Astrocyte (in vitro differentiated cells and primary cell): ENCODE results near the gene CLNK.

Experiments
- EZH2 ChIP-seq: IDR thresholded peaks from 2 replicates; pipeline ENCODE4 v1.6.1; 2012; ENCODE audit warnings: mild to moderate bottlenecking, low read length, inconsistent platforms; ENCODE audit not compliant: insufficient read depth
- TF ChIP-seq, protein P1 (sequence below): IDR thresholded peaks from 2 replicates; pipeline ENCODE4 v1.5.1; 2011; ENCODE audit warnings: low read depth, mild to moderate bottlenecking, inconsistent platforms, low read length, moderate library complexity; ENCODE audit not compliant: insufficient read depth

DNA sequence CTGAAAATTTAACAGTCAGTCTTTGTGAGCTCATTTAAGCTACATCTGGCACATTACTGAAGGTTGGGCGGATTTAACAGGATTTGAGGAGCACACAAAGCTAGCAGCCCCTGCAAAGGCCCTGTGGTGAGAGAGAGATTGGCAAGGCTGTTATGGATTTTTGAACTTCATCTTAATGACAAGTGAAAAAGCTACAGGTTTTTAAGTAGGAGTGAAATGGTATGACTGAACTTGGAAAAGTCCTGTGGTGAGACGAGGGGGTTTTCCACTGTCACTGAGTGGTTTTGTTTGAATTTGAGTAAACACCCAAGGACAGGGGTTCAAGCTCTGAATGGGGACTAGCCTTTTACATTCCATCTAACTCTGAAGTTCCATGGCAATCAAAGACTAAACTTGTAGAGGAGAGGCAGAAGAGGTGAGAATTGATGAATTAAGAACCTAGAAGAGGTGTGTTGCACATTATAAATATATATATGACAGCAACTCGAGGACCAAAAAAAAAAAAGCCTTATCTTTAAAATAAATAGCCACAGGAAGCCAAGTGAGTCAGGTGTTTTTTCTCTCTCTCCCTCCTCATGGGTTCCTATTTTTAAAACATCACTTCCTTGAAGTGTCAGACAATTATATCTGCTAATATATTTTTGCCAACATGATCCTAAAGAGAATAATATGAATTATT lies 47.8 kb upstream of the CLNK start:
- TF ChIP-seq, protein P1, sequence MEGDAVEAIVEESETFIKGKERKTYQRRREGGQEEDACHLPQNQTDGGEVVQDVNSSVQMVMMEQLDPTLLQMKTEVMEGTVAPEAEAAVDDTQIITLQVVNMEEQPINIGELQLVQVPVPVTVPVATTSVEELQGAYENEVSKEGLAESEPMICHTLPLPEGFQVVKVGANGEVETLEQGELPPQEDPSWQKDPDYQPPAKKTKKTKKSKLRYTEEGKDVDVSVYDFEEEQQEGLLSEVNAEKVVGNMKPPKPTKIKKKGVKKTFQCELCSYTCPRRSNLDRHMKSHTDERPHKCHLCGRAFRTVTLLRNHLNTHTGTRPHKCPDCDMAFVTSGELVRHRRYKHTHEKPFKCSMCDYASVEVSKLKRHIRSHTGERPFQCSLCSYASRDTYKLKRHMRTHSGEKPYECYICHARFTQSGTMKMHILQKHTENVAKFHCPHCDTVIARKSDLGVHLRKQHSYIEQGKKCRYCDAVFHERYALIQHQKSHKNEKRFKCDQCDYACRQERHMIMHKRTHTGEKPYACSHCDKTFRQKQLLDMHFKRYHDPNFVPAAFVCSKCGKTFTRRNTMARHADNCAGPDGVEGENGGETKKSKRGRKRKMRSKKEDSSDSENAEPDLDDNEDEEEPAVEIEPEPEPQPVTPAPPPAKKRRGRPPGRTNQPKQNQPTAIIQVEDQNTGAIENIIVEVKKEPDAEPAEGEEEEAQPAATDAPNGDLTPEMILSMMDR = no peak
- no peak for TF ChIP-seq EZH2
